HG02610 (cell line): ENCODE measurements around the gene GMCL2.

ENCODE experiments used
- ATAC-seq: cut with Tn5 transposase; IDR thresholded peaks from one replicate; pipeline ENCODE4 v1.9.1; 2021; ENCODE audit warnings: mild to moderate bottlenecking, moderate library complexity; ENCODE audit not compliant: unreplicated experiment

Gene GMCL2

DNA sequence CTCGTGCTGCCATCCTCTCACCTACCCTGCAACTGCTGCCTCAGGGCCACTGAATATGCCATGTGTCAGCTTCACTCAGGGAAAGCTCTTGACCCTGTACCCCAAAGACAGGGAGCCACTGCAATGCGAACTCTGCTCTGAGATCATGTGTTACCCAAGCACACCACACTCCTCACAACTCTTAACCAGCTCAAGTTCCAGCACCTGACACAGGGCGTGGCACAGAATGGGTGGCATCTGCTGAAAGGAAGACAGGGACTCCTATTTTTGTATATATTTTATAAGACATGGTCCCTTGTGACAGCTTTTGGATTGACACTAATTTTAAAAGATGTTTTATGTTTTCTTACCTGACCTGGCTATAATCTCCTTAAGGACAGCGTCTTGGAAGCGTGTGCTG, 34.7 kb upstream of the GMCL2 start:
- ATAC-seq, result no peak

DNA sequence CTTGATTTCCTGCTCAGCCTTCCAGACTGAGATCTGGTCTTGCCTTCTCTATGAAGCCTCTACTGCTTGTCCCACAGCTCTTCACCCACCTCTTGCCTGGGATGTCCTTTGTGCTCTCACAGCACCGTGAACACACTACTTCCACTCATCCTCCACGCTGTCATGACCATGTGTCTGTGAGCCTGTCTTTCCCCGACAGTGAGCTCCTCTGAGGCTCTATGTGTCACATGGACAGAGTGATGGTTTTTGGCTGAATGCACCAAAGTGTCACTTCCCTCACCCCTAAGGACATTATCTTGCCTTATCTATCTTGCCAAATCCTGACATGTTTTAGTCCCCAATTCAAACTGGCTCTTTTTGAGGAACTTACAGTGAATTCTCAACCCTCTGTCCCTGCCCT, 34.1 kb upstream of the GMCL2 start:
- no peak for ATAC-seq

DNA sequence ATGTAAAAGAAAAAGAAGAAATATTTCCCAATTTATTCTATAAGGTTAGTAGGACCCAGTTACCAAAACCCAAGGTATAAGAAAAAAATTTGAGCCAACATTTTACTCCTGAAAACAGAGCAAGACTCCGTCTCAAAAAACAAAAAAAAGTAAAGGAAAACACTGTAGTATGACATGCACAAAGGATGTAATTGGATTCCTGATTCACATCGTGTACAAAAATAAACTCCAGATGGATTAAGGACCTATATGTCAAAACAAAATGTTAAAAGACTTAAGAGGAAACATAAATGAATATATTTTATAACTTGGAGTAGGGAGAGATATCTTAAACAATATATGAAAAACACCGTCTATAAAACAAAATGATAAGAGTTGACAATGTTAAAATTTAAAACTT, 31.7 kb upstream of the GMCL2 start:
- ATAC-seq, result no peak

DNA sequence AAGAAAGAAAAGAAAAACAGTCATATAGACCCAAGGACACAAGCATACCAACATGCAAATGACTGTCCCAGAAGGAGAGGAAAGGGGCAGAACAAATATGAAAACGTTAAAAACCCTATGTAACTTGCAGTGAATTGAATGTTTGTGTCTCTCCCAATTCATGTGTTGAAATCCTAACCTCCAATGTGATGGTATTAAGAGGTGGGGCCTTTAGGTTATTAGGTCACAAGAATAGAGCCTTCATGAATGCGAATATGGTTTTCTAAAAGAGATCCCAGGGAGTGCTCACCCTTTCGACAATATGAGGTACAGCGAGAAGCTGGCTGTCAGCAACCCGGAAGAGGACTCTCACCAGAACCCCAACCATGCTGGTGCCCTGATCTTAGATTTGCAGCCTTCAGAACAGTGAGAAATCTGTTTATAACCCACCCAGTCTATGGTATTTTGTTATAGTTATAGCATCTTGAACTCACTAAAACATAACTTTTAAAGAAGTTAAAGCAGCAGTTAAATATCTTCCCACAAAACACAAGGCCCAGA, 31.1 kb upstream of the GMCL2 start:
- no peak for ATAC-seq

DNA sequence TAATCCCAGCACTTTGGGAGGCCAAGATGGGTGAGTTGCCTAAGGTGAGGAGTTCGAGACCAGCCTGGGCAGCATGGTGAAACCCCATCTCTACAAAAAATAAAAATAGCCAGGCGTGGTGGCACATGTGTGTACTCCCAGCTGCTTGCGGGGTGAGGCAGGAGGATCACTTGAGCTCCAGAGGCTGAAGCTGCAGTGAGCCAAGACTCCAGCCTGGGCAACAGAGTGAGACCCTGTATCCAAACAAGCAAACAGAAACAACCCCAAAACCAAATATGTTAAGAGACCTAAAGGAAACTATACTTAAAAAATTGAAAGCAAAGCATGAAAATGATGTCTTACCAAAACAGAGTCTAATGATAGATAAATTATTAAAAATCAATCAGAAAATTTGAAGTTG, 29.6 kb upstream of the GMCL2 start:
- ATAC-seq, result no peak

DNA sequence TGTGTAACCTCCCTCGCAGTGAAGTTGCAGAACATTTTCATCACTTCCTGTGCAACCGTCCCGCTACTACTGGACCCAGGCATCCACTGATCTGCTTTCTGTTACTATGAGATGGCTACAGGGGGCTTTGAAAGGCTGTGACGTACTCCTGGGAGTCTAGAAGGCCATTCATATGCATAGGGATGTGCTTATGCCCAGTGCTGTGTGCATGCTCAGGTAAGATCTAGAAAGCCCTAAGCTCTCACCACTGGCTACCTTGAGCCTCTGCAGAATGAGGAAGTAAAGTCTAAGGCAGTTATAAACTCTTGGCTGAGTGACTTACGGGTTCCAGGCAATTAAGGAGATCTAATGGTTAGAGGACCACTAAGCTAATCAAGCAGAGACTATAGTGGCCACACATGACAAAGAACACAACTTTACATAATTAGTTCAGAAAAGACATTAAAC, 28.9 kb upstream of the GMCL2 start:
- no peak for ATAC-seq

DNA sequence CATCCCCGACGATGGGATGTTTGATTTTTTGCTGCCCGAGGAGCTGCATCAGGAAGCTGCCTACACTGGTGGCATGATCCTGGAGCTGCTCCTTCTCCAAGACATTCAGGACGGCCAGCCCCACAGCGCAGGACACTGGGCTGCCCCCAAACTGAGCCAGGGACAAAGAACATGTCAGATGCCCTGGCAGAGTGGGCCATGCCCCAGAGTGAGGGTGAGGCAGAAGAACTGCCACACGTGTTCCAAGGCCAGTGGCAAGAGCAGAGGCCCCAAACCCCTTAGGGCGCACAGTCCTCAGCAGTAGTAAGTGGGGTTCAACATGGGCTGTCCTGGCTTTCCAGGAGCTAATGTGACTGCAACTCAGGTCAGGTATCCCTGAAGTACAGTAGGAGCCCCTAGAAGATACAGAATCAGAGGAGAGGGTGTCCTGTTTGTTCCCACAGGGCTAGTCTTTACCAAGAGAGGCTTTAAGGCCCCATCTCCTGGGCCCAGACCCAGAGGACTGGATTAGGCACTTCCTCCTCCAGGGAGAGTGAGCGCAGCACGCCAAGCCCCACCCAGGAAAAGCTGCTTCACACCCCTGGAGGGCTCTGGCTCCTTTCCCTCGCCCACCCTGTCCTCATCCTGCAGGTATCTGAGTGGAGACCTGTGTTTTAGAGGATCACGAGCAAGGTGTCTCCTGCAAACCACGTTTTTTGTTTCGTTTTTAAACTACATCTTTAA, 28.3 kb upstream of the GMCL2 start:
- ATAC-seq, result no peak

DNA sequence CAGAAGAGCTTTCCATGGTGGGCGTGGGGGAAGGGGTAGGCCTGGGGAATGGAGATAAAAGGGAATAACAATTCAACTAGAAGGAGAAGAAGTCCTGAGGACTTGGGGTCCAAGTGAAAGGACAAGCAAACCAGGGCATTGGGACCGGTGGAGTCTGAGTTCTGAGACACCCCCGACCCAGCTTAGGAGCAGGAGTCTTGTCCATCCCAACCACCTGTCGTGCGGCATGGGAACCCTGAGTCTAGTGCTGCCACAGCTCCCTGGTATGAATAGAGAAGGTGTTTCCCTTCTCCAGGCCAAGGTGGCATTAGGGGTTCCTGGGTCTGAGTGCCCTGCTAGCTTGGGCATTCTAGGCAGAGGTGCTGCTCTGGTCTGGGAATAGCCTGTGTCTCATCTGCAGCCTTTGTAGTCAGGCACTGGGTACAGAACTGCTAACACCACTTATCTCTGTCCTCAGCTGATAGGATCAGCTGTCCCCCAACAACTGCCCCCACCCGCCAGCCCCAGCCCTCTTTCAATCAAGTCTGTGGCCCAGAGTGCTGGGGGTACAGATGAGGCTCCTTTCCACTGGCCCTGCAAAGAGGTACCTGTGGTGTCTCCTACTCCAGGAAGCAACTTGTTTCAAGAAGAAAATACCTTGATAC, 27.1 kb upstream of the GMCL2 start:
- no peak for ATAC-seq

DNA sequence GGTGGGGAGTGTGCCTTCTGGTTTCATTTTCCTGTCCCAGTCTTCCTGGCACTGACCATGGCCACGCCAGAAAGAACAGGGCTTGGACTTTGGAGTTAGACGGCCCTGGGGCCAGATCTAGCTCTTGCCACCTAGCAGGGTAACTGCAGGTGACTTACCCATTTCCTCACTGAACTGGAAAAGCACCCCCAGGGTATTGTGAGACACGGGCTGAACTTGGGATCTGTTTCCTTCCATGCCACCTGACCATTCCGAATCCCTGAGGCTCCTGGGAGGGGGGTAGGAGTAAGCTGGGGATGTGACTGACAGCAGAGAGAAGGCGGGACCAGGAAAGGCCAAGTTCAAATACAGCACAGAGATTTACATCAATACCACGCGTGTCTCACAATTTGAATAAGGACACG, 26.6 kb upstream of the GMCL2 start:
- ATAC-seq, result no peak

DNA sequence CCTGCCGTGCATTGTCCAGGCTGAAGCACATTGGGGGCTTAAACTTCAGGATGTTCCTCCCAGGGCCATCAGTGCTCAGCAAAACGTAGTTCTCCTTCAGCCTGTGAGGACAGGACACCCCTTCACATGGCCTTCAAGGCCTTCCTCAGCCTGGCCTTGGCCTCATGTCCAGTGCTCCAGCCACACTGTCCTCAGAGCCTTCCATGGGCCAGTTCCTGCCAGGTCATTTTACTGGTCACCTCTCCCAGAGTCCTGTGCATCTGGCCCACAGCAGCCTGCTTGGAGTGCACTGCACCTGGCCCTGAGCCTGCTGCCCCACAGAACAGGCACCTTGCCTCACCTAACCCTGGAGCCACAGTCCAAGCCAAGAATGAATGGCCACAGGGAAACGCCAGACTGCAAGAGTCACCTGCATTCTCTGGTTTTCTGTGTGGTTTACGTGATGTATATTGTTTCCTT, 25.9 kb upstream of the GMCL2 start:
- ATAC-seq, result no peak

DNA sequence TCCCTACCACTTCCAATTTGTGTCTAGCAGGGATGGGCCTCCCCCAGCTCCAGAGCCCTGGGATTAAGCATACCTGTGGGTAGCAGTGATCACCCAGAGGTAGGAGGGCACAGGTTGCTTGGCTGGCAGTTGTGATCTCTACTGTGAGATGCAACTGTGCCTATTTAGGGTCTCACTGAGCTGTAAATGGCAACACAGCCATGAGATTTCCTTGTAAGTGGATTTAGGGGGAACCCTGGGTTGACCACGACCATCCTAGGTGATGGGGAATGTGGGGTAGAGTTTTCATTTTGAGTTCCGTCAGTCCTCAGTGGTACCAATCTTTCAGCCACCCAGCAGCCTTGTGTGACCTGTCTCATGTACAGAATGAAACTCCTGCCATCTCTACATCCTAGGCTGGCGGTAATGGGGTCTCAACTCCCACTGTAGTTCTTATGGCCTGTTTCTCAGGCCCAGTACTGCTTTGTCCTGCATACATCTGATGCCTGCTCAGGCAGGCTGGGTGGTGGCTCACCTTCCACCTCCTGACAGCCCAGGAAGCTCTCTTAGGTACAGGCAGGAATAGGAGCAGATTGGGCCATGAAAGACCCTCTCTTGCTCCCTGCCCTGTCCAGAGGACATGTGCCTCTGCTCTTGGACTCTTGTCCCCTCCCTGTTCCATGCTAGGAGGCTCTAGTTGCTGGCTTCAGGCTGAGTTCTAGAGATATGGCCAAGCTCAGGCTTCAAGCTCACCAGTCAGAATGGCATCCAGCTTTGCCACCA, 25.3 kb upstream of the GMCL2 start:
- no peak for ATAC-seq

DNA sequence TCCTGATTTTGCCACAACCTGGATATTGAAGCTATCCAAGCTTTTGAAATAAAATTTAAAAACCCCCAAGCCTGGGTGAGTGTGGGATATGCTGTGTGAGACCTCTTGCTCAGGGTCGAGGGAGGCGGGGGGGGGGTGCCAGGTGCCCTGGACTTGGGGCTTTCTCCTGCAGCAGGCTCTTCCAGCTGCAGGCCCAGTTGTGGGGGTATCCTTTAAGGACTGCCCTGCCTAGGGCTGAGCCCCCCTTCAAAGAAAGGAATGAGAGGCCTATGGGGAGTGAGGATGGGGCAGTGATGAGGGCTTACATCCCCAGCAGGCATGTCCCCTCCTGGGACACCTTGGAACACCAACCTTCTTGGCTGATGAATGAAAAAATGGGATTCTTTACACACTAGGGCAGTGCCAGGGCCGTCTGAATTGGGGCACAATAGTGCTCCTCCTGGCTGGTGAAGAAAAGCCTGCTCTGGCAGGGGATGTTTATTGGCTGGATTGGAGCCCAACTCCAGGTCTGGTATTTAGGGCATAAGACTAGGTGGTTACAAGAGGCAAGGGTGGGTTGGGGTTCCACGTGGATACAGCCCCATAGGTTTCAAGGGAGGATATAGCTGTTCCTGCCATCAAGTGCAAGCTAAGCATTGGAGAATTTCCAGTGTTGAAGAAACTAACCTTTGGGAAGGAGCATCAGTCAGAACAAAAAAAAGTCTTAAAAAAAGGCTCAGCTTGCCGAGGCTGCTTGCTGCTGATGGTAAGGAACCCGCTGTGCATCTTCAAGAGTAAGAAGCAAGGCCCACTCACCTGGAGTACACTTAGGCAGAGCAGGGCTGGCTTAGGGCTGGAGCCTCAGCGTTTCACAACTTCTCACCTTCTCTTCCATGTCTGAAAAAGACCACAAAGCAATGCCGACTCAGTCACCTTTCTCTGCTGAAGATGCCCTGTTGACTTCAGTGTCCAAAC, 24.2 kb upstream of the GMCL2 start:
- ATAC-seq, result no peak

DNA sequence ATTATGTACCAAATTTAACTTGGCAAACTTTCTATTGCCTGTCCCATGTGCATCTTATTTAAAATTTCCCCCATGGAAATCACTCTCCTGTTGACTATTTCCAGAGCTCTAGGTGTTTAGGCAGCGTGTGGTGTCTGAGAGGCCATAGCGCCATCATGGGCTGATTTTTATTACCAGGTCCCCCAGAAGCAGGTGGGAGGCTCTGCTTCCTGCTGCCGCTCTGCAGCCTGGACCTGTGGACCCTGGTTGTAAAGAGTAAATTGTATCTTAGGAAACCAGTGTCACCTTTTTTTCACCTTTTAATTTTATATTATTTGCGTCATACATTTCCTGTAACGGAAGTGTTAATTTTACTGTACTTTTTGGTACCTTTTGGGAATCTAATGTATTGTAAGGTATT, 23.5 kb upstream of the GMCL2 start:
- ATAC-seq, result no peak

DNA sequence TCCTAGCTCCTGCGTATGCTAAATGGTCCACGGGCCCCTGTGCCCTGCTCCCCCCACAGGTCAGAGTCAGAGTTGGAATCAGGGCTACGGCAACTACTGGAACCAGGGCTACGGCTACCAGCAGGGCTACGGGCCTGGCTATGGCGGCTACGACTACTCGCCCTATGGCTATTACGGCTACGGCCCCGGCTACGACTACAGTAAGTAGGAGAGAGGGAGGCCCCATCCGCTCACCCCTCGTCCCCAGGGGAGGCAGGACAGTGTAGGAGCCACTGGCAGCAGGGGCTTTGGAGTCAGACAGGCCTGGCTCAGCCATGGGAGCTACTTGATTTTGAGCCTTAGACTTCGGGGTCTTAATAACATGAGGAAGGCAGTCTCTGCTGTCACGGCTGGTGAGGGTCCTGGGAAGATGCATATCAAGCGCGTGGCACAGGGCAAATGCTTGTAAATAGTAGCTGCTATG, 22.9 kb upstream of the GMCL2 start:
- ATAC-seq, result no peak

DNA sequence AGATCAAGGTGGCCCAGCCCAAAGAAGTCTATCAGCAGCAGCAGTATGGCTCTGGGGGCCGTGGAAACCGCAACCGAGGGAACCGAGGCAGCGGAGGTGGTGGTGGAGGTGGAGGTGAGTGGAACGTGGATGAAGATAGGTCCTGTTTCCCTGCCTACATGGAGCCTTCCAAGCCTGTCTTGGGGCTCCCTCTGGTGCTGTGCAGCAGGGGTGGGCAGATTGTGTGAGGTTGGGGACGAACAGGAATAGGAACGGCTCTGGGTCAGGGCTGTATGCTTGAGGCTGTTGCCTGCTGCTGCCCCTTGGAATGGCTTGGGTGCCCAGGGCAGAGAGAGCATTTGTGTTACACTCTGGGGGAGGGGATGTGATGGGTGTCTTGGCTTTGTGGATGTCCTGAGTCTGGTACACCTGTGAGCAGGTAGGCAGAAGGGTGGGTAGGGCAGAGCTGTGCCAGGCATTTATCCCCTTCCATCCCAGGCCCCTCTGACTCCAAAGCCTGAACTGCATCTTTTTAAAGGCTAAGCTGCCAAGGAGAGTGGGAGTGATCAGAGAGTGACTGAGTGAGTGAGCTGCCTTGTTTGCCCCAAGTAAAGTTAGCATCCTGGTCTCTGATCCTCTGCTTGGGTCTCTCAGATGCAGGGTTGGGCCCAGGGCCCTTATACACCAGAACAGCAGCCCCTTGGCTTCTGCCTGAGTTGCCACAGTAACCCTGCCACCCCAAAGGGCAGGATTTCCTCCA, 22.3 kb upstream of the GMCL2 start:
- no peak for ATAC-seq

DNA sequence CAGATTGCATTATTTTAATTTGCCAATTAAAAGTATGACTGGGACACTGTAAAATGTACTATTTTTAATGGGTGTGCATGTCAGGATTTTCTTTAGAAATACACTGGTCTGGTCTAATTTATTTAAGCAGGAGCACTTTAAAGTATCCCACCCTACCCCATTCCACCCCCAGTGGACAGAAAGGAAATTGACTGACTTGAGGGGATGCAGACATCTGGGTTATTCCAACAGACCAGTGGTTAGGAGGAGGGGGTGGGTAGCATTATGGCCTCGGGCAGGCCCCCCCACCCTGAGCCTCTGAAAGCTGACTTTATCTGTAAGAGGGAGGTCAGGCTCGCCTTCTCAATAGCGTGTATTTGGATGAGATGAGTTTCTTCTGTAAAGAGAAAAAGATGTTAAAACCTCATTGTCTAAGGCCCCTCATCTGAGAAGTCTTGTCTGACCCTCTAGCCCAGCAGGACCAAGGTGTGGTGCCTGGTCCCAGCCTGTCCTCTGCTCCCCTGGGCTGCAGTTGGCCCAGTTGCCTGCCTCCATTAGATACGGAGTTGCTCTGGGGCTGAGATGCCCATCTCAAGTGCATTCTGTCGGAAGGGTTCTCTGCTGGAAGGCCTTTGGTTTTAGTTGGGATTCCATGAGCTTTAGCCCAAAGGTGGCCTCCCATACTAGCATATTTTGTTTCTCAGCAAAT, 21.5 kb upstream of the GMCL2 start:
- ATAC-seq, result no peak

DNA sequence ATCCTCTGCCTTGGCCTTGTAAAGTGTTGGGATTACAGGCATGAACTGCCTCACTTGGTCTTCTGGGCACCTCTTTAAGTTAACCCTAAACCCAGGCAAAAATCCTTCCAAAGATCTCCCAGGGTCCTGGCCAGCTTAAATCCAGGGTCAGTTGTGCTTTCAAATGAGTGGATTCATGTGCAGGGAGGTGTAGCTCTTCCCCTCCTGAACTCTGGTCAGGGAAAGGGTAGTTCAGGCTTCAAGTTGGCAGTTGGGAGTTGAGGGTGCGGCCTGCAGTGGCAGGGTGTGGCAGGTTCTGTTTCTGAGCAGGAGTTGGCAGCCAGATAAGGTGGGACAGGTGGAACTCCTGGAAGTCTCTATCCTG, 20.7 kb upstream of the GMCL2 start:
- no peak for ATAC-seq

DNA sequence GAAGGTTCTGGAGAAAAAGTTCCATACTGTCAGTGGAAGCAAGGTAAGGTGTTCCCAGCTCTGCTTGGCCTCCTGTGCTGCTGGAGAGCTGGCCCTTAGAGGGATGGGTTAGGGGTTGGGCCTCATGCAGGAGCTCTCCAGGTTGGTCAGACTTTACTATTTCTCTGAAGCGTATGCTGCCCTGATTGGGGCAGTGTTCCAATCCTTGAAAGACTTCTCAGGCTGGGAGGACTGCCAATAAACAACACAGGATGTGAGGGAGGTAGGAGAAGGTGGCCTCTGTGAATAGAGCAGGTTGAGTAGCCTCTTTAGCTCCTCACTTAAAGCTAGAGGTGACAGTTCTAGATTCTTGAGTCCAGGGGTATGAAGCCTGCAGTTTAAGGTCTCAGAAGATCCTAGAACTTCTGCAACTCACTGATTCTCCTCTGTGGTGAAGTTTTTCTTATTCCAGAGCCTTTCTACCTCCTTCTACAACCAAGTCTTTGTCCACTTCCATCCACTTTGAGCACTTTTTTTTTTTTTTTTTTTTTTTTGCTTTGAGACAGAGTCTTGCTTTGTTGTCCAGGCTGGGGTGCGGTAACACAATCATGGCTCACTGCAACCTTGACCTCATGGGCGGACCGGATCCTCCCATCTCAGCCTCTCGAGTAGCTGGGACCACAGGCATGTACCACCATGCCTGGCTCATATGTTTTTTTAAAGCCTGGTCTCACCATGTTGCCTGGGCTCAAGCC, 20.2 kb upstream of the GMCL2 start:
- no peak for ATAC-seq
